ENCODE results near the gene ZNF281.

Gene ZNF281

DNA sequence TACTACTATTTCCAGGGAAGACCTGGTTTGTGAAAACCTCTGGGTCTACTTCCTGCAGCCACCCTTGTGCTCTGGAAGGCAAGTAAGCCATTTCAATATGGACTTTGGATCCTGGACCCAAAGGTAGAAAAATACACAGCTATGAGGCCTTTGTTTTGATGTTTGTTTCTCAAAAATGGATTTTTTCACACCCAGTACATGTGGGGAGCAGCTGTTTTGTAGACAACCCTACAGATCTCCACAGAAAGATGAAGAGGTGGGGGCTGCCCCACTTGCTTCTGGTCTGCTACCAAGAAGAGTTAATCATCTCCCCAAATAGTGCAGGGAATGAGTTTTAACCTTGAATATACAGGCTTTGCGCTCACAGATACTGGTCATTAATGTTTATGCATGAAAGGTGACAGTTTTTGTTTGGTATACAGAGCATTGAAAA is 29.2 kb downstream of the ZNF281 start:
- DNase-seq (ENCODE audit: insufficient read length), result no peak
- TF ChIP-seq TAF1 (IDR thresholded peaks at IDR 0.05; ENCODE audit: borderline replicate concordance, low read depth, low read length) (no peak), POLR2A (IDR thresholded peaks at IDR 0.05; ENCODE audit: low read depth, low read length) (no peak), POLR2AphosphoS5 (IDR thresholded peaks at IDR 0.05; ENCODE audit: low read depth, low read length) (no peak)
- FAIRE-seq, result no peak

- FAIRE-seq (no peak), DNase-seq (ENCODE audit: insufficient read length) (no peak)
- no peak for TF ChIP-seq POLR2AphosphoS5 (IDR thresholded peaks at IDR 0.05; ENCODE audit: low read depth, low read length)
- TF ChIP-seq TAF1 (IDR thresholded peaks at IDR 0.05; ENCODE audit: borderline replicate concordance, low read depth, low read length), result no peak
- TF ChIP-seq POLR2A (IDR thresholded peaks at IDR 0.05; ENCODE audit: low read depth, low read length), result no peak
Observed at GRCh38 chr1:200379940-200380588, 29.8 kb downstream of the ZNF281 start.

GRCh38 chr1:200379432-200379757 is 30.4 kb downstream of the ZNF281 start:
- no peak for FAIRE-seq
- DNase-seq (ENCODE audit: insufficient read length), result no peak
- TF ChIP-seq POLR2A (IDR thresholded peaks at IDR 0.05; ENCODE audit: low read depth, low read length) (no peak), POLR2AphosphoS5 (IDR thresholded peaks at IDR 0.05; ENCODE audit: low read depth, low read length) (no peak), TAF1 (IDR thresholded peaks at IDR 0.05; ENCODE audit: borderline replicate concordance, low read depth, low read length) (no peak)

DNA sequence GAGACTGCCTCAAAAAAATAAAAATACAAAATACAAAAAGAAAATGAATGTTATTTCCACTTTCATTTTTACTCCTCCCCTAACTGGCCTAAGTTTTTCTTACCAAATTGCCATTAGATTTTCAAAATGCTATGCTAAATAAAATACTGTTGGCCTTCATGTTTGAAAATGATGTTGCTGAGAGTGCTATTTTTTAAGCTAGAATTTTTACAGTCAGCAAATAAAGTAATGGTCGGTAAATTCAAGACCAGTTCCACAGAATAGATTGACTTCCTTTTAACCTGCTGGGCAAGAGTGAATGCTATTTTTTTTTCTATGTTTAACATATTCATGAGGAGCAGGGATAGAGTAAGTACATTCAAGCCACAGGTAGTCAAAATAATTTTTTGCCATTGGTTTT is 31.7 kb downstream of the ZNF281 start:
- TF ChIP-seq TAF1 (IDR thresholded peaks at IDR 0.05; ENCODE audit: borderline replicate concordance, low read depth, low read length), result no peak
- TF ChIP-seq POLR2A (IDR thresholded peaks at IDR 0.05; ENCODE audit: low read depth, low read length), result no peak
- TF ChIP-seq POLR2AphosphoS5 (IDR thresholded peaks at IDR 0.05; ENCODE audit: low read depth, low read length), result no peak
- DNase-seq (ENCODE audit: insufficient read length) (no peak), FAIRE-seq (no peak)

GRCh38 chr1:200376528-200376927 is 33.3 kb downstream of the ZNF281 start:
- no peak for FAIRE-seq

DNA sequence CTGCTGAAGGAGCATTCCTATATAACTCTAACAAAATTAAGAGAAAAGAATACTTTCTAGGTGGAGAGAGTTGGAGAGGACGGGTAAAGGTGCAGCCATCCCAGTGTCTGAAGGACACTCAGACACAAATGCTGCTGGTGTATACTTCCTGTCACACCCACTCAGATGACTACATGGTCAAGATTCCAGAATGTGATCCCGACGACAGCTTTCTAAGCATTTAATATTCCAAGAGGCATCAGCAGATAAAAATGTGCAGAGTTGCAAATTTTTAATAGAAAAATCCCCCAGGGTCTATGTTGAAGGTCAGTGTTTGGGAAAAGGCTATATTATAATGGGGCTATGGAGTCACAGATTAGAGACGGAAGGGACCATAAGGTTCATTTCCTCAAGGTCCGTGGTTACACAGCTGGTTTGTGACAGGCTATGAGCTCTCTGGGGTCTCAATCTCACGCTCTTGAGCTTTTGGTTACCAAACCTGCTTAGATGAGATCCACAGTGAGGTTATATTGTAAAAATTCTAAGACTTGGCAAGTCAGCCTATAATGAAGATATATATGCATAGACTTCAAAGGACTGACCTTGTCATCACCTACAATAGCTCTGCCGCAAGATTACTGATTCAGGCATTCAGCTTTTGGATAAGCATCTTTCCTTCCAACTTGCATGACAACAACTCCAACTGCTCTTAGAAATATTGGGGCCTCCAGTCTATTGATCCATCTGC is 35.1 kb downstream of the ZNF281 start:
- TF ChIP-seq TAF1 (IDR thresholded peaks at IDR 0.05; ENCODE audit: borderline replicate concordance, low read depth, low read length) (no peak), POLR2A (IDR thresholded peaks at IDR 0.05; ENCODE audit: low read depth, low read length) (no peak), POLR2AphosphoS5 (IDR thresholded peaks at IDR 0.05; ENCODE audit: low read depth, low read length) (no peak)
- no peak for DNase-seq (ENCODE audit: insufficient read length)
- FAIRE-seq, result no peak

More at GRCh38 chr1:200376528-200376927, 33.3 kb downstream of the ZNF281 start:
- TF ChIP-seq POLR2A (IDR thresholded peaks at IDR 0.05; ENCODE audit: low read depth, low read length) (no peak), TAF1 (IDR thresholded peaks at IDR 0.05; ENCODE audit: borderline replicate concordance, low read depth, low read length) (no peak), POLR2AphosphoS5 (IDR thresholded peaks at IDR 0.05; ENCODE audit: low read depth, low read length) (no peak)
- no peak for DNase-seq (ENCODE audit: insufficient read length)

GRCh38 chr1:200373811-200374231 is 36.0 kb downstream of the ZNF281 start:
- no peak for TF ChIP-seq POLR2AphosphoS5 (IDR thresholded peaks at IDR 0.05; ENCODE audit: low read depth, low read length)
- no peak for TF ChIP-seq TAF1 (IDR thresholded peaks at IDR 0.05; ENCODE audit: borderline replicate concordance, low read depth, low read length)
- TF ChIP-seq POLR2A (IDR thresholded peaks at IDR 0.05; ENCODE audit: low read depth, low read length), result no peak
- FAIRE-seq (peak; percentile 67), DNase-seq (ENCODE audit: insufficient read length) (no peak)

GRCh38 chr1:200372885-200373181 is 37.0 kb downstream of the ZNF281 start:
- TF ChIP-seq POLR2A (IDR thresholded peaks at IDR 0.05; ENCODE audit: low read depth, low read length), result no peak
- no peak for DNase-seq (ENCODE audit: insufficient read length)
- FAIRE-seq, result no peak

DNA sequence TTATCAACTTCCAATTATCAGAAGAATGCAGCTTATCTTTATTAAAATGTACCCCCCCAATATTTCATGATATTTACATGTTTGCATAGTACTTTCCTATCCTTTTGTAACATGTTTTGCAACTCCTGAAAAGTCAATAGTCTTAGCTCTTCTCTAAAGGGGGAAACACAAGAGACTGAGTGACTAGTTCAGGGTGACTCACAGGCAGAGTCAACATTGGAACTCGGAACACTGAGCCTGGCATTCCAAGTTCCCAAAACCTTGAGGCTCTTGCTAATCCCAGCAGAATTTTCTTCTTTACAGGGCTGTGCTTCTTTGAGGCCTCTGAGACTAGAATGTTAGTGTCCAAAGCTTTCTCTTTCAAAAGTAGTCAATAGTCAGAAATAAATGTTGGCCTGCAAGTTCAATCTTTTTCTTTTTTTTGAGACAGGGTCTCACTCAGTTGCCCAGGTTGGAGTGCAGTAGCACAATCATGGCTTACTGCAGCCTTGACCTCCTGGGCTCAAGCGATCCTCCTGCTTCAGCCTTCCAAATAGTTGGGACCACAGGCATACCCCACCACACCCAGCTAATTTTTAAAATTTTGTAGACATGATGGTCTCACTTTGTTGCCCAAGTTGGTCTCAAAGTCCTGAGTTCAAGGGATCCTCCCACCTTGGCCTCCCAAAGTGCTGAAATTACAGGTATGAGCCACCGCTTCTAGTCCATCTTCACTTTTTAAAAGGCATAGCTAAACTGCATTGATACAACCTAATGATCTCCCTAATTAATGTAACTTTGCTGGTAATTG is 37.5 kb downstream of the ZNF281 start:
- FAIRE-seq, result no peak
- no peak for DNase-seq (ENCODE audit: insufficient read length)
- TF ChIP-seq TAF1 (IDR thresholded peaks at IDR 0.05; ENCODE audit: borderline replicate concordance, low read depth, low read length), result no peak
- no peak for TF ChIP-seq POLR2A (IDR thresholded peaks at IDR 0.05; ENCODE audit: low read depth, low read length)
- TF ChIP-seq POLR2AphosphoS5 (IDR thresholded peaks at IDR 0.05; ENCODE audit: low read depth, low read length), result no peak

DNA sequence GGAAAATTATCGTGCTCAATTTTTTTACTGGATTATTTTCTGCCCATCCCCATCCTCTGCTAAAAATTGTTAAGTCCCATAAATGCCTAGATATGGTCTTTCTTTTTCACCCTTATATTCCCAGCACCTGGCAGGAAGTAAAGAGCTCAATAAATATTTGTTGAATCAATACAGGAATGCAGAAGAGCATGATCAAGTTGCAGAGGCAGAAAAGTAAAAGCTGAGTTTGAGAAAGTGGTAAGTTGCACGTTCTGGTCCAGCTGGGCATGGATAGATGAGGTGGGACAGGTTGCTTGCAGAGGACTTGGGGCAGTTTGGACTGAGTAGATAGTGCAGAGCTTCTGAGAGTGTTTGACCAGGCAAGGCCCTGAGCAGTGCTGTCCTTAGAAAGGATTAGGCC is 40.1 kb downstream of the ZNF281 start:
- no peak for DNase-seq (ENCODE audit: insufficient read length)
- FAIRE-seq, result no peak
- TF ChIP-seq POLR2A (IDR thresholded peaks at IDR 0.05; ENCODE audit: low read depth, low read length) (no peak), TAF1 (IDR thresholded peaks at IDR 0.05; ENCODE audit: borderline replicate concordance, low read depth, low read length) (no peak)

DNA sequence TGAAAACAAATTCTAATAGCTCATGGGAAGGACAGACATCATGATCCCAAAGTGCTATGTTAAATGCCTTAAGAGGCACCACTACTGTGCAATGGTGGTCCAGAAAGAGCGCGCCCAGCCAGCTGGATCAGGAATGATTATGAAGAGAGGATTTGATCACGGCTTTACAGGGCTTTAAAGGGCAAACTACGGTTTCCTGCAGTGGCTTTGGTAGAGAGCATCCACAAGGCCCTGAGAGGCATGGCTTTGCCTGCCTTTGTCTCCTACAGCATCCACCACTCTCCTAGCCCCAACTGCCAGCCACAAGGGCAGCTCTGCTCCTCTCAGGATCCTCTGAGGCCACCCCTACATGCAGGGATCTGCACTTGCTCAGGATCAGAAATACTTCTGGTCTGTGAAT is 40.7 kb downstream of the ZNF281 start:
- FAIRE-seq (no peak), DNase-seq (ENCODE audit: insufficient read length) (no peak)
- no peak for TF ChIP-seq POLR2AphosphoS5 (IDR thresholded peaks at IDR 0.05; ENCODE audit: low read depth, low read length)
- TF ChIP-seq POLR2A (IDR thresholded peaks at IDR 0.05; ENCODE audit: low read depth, low read length), result no peak
- no peak for TF ChIP-seq TAF1 (IDR thresholded peaks at IDR 0.05; ENCODE audit: borderline replicate concordance, low read depth, low read length)

GRCh38 chr1:200368556-200368955 is 41.3 kb downstream of the ZNF281 start:
- DNase-seq (ENCODE audit: insufficient read length) (no peak), FAIRE-seq (no peak)
- TF ChIP-seq TAF1 (IDR thresholded peaks at IDR 0.05; ENCODE audit: borderline replicate concordance, low read depth, low read length) (no peak), POLR2AphosphoS5 (IDR thresholded peaks at IDR 0.05; ENCODE audit: low read depth, low read length) (no peak), POLR2A (IDR thresholded peaks at IDR 0.05; ENCODE audit: low read depth, low read length) (no peak)
